ENCODE data around the gene PCDH17. TPM values are rescaled to one million over a fixed set of nuclear protein-coding genes. Genes with fewer than 3 reads are reported as not detected.

PCDH17 gene
- total and polyA plus RNA-seq, 4 experiments from 2014 or later, result not detected

GRCh38 chr13:57698851-57699250, 67.3 kb downstream of the PCDH17 start:
- Histone ChIP-seq H3K36me3 (ENCODE audit: insufficient read depth, low read length) (no peaks in the 10 kb centered on the region), H3K4me3 (ENCODE audit: low read length in 2 of 2) (no peak overlapping the region), H3K27ac (ENCODE audit: low read depth, low read length) (no peak overlapping the region), H3K27me3 (ENCODE audit: insufficient read depth, low read length) (no peaks in the 10 kb centered on the region), H3K9me3 (ENCODE audit: control insufficient read depth in 1 of 2, low read length in 2 of 2) (no peaks in the 10 kb centered on the region), H3K4me1 (ENCODE audit: insufficient read depth, low read length) (no peaks in the 10 kb centered on the region)
- peaks cover 0 to 5% (median 1%) of the 10 kb centered on the region in 8 donors for H3K9me3 Mint-ChIP-seq
- no peak overlapping the region for H3K4me3 Mint-ChIP-seq
- ChIA-PET CTCF (ENCODE audit: partially characterized antibody) (no interaction called here), POLR2A (ENCODE audit: partially characterized antibody) (no interaction called here)
- no peak overlapping the region for H3K27ac Mint-ChIP-seq
- no peaks in the 10 kb centered on the region for H3K27me3 Mint-ChIP-seq
- H3K4me1 Mint-ChIP-seq, result no peaks in the 10 kb centered on the region
- no peak for DNase-seq
- no peaks in the 10 kb centered on the region for H3K36me3 Mint-ChIP-seq
- intact Hi-C loops (cut with micrococcal nuclease), result no loop called here

- ChIA-PET POLR2A (ENCODE audit: partially characterized antibody) (no interaction called here), CTCF (ENCODE audit: partially characterized antibody) (no interaction called here)
- Histone ChIP-seq H3K27ac (ENCODE audit: low read depth, low read length) (no peak overlapping the region), H3K9me3 (ENCODE audit: control insufficient read depth in 1 of 2, low read length in 2 of 2) (no peaks in the 10 kb centered on the region), H3K36me3 (ENCODE audit: insufficient read depth, low read length) (no peaks in the 10 kb centered on the region), H3K4me3 (ENCODE audit: low read length in 2 of 2) (no peak overlapping the region), H3K27me3 (ENCODE audit: insufficient read depth, low read length) (no peaks in the 10 kb centered on the region), H3K4me1 (ENCODE audit: insufficient read depth, low read length) (no peaks in the 10 kb centered on the region)
- intact Hi-C loops (cut with micrococcal nuclease), result no loop called here
- H3K27me3 Mint-ChIP-seq, result no peaks in the 10 kb centered on the region
- H3K4me1 Mint-ChIP-seq, result no peaks in the 10 kb centered on the region
- no peak overlapping the region for H3K27ac Mint-ChIP-seq
- no peak for DNase-seq
- H3K9me3 Mint-ChIP-seq, result peaks cover 0 to 5% (median 0%) of the 10 kb centered on the region in 8 donors
- no peak overlapping the region for H3K4me3 Mint-ChIP-seq
- H3K36me3 Mint-ChIP-seq, result no peaks in the 10 kb centered on the region
Observed at GRCh38 chr13:57704031-57704430, 72.5 kb downstream of the PCDH17 start.

- no peaks in the 10 kb centered on the region for H3K36me3 Mint-ChIP-seq
- POLR2A ChIA-PET (ENCODE audit: partially characterized antibody), result no interaction called here
Observed at GRCh38 chr13:57716295-57716694, 84.8 kb downstream of the PCDH17 start.

GRCh38 chr13:57724486-57725272, 93.1 kb downstream of the PCDH17 start:
- Mint-ChIP-seq H3K9me3 (peaks cover 0 to 4% (median 0%) of the 10 kb centered on the region in 8 donors), H3K36me3 (no peaks in the 10 kb centered on the region), H3K4me3 (no peak overlapping the region), H3K27ac (no peak overlapping the region), H3K4me1 (no peaks in the 10 kb centered on the region), H3K27me3 (no peaks in the 10 kb centered on the region)
- no peak overlapping the region for H3K27ac ChIP-seq (ENCODE audit: low read depth, low read length)
- no peak for DNase-seq
- no peaks in the 10 kb centered on the region for H3K27me3 ChIP-seq (ENCODE audit: insufficient read depth, low read length)
- H3K9me3 ChIP-seq (ENCODE audit: control insufficient read depth in 1 of 2, low read length in 2 of 2), result no peaks in the 10 kb centered on the region
- POLR2A ChIA-PET (ENCODE audit: partially characterized antibody), result no interaction called here
- CTCF ChIA-PET (ENCODE audit: partially characterized antibody), result no interaction called here
- no peak overlapping the region for H3K4me3 ChIP-seq (ENCODE audit: low read length in 2 of 2)
- no peaks in the 10 kb centered on the region for H3K4me1 ChIP-seq (ENCODE audit: insufficient read depth, low read length)
- intact Hi-C loops (cut with micrococcal nuclease), result no loop called here
- no peaks in the 10 kb centered on the region for H3K36me3 ChIP-seq (ENCODE audit: insufficient read depth, low read length)

More at GRCh38 chr13:57716295-57716694, 84.8 kb downstream of the PCDH17 start:
- Histone ChIP-seq H3K4me1 (ENCODE audit: insufficient read depth, low read length) (no peaks in the 10 kb centered on the region), H3K27ac (ENCODE audit: low read depth, low read length) (no peak overlapping the region), H3K9me3 (ENCODE audit: control insufficient read depth in 1 of 2, low read length in 2 of 2) (no peaks in the 10 kb centered on the region), H3K27me3 (ENCODE audit: insufficient read depth, low read length) (no peaks in the 10 kb centered on the region), H3K36me3 (ENCODE audit: insufficient read depth, low read length) (no peaks in the 10 kb centered on the region), H3K4me3 (ENCODE audit: low read length in 2 of 2) (no peak overlapping the region)
- CTCF ChIA-PET (ENCODE audit: partially characterized antibody), result no interaction called here
- intact Hi-C loops (cut with micrococcal nuclease), result no loop called here
- peaks cover 0 to 3% (median 0%) of the 10 kb centered on the region in 8 donors for H3K9me3 Mint-ChIP-seq
- H3K4me1 Mint-ChIP-seq, result no peaks in the 10 kb centered on the region
- H3K4me3 Mint-ChIP-seq, result no peak overlapping the region
- no peaks in the 10 kb centered on the region for H3K27me3 Mint-ChIP-seq
- H3K27ac Mint-ChIP-seq, result no peak overlapping the region
- DNase-seq, result no peak

GRCh38 chr13:57725480-57725879, 93.9 kb downstream of the PCDH17 start:
- no peak overlapping the region for H3K4me3 Mint-ChIP-seq
- Histone ChIP-seq H3K27ac (ENCODE audit: low read depth, low read length) (no peak overlapping the region), H3K9me3 (ENCODE audit: control insufficient read depth in 1 of 2, low read length in 2 of 2) (no peaks in the 10 kb centered on the region), H3K4me3 (ENCODE audit: low read length in 2 of 2) (no peak overlapping the region), H3K27me3 (ENCODE audit: insufficient read depth, low read length) (no peaks in the 10 kb centered on the region), H3K36me3 (ENCODE audit: insufficient read depth, low read length) (no peaks in the 10 kb centered on the region), H3K4me1 (ENCODE audit: insufficient read depth, low read length) (no peaks in the 10 kb centered on the region)
- H3K36me3 Mint-ChIP-seq, result no peaks in the 10 kb centered on the region
- no peaks in the 10 kb centered on the region for H3K4me1 Mint-ChIP-seq
- intact Hi-C loops (cut with micrococcal nuclease), result no loop called here
- H3K9me3 Mint-ChIP-seq, result peaks cover 0 to 4% (median 0%) of the 10 kb centered on the region in 8 donors
- no peak overlapping the region for H3K27ac Mint-ChIP-seq
- H3K27me3 Mint-ChIP-seq, result no peaks in the 10 kb centered on the region
- no peak for DNase-seq
- POLR2A ChIA-PET (ENCODE audit: partially characterized antibody), result no interaction called here
- CTCF ChIA-PET (ENCODE audit: partially characterized antibody), result no interaction called here

- Histone ChIP-seq H3K27ac (ENCODE audit: low read depth, low read length) (no peak overlapping the region), H3K9me3 (ENCODE audit: control insufficient read depth in 1 of 2, low read length in 2 of 2) (no peaks in the 10 kb centered on the region), H3K27me3 (ENCODE audit: insufficient read depth, low read length) (no peaks in the 10 kb centered on the region), H3K4me3 (ENCODE audit: low read length in 2 of 2) (no peak overlapping the region), H3K4me1 (ENCODE audit: insufficient read depth, low read length) (no peaks in the 10 kb centered on the region), H3K36me3 (ENCODE audit: insufficient read depth, low read length) (no peaks in the 10 kb centered on the region)
- CTCF ChIA-PET (ENCODE audit: partially characterized antibody), result no interaction called here
- POLR2A ChIA-PET (ENCODE audit: partially characterized antibody), result no interaction called here
- DNase-seq, result no peak
- Mint-ChIP-seq H3K36me3 (no peaks in the 10 kb centered on the region), H3K4me3 (no peak overlapping the region), H3K4me1 (no peaks in the 10 kb centered on the region), H3K27ac (no peak overlapping the region), H3K9me3 (peaks cover 0 to 4% (median 0%) of the 10 kb centered on the region in 8 donors), H3K27me3 (no peaks in the 10 kb centered on the region)
- intact Hi-C loops (cut with micrococcal nuclease), result no loop called here
Observed at GRCh38 chr13:57726981-57727380, 95.4 kb downstream of the PCDH17 start.

GRCh38 chr13:57734306-57734705, 102.8 kb downstream of the PCDH17 start:
- CTCF ChIA-PET (ENCODE audit: partially characterized antibody), result no interaction called here
- intact Hi-C loops (cut with micrococcal nuclease), result no loop called here
- no peaks in the 10 kb centered on the region for H3K36me3 ChIP-seq (ENCODE audit: insufficient read depth, low read length)

More at GRCh38 chr13:57734306-57734705, 102.8 kb downstream of the PCDH17 start:
- Histone ChIP-seq H3K4me3 (ENCODE audit: low read length in 2 of 2) (no peak overlapping the region), H3K27ac (ENCODE audit: low read depth, low read length) (no peak overlapping the region), H3K27me3 (ENCODE audit: insufficient read depth, low read length) (no peaks in the 10 kb centered on the region), H3K4me1 (ENCODE audit: insufficient read depth, low read length) (no peaks in the 10 kb centered on the region), H3K9me3 (ENCODE audit: control insufficient read depth in 1 of 2, low read length in 2 of 2) (no peaks in the 10 kb centered on the region)
- Mint-ChIP-seq H3K27ac (no peak overlapping the region), H3K4me1 (no peaks in the 10 kb centered on the region), H3K36me3 (no peaks in the 10 kb centered on the region), H3K9me3 (peaks cover 0 to 12% (median 4%) of the 10 kb centered on the region in 8 donors), H3K4me3 (no peak overlapping the region), H3K27me3 (no peaks in the 10 kb centered on the region)
- DNase-seq, result no peak
- POLR2A ChIA-PET (ENCODE audit: partially characterized antibody), result no interaction called here

Data from CD4-positive, alpha-beta memory T cell (primary cell).